Kidney (tissue), 14 donors: Measurements from ENCODE around the gene TTC7B. TPM values are rescaled to one million over a fixed set of nuclear protein-coding genes. Genes with fewer than 3 reads are reported as not detected.
"Not testable (repeated sequence)": the region's sequence is repeated elsewhere in the genome, so short reads cannot be mapped to it uniquely, and the experiment has no call there.

ENCODE experiments used
- DNase-seq, 5 donors: peaks; one replicate each; pipeline ENCODE4 v3.0.0-alpha.2; 2013 to 2020
- FAIRE-seq: peaks from 2 replicates; lab custom pipeline; 2012; peaks lifted over from hg19 to GRCh38; lab: Jason Lieb, UNC
- H3K27ac ChIP-seq, 2 donors: one replicate each; pipeline ENCODE4 v1.7.0; 2013; ENCODE audit warnings: low read depth in 2 of 2, low read length in 2 of 2, inconsistent platforms in 1 of 2
- H3K27me3 ChIP-seq: one replicate; pipeline ENCODE4 v1.7.1; 2013; ENCODE audit warnings: low read length, inconsistent platforms; ENCODE audit not compliant: control insufficient read depth, insufficient read depth
- H3K36me3 ChIP-seq, 3 donors: one replicate each; pipeline versions ENCODE4 v1.7.0 to v1.7.1; 2013; ENCODE audit warnings: low read length in 3 of 3, control low read depth in 1 of 3, inconsistent platforms in 1 of 3; ENCODE audit not compliant: insufficient read depth in 3 of 3, control insufficient read depth in 2 of 3
- H3K4me1 ChIP-seq, 3 donors: one replicate each; pipeline versions ENCODE4 v1.7.0 to v1.7.1; 2013; ENCODE audit warnings: low read length in 3 of 3, inconsistent platforms in 1 of 3, low read depth in 1 of 3; ENCODE audit not compliant: control insufficient read depth in 2 of 3, insufficient read depth in 2 of 3
- H3K4me3 ChIP-seq, 3 donors: one replicate each; pipeline versions ENCODE4 v1.7.0 to v1.8.1; 2013; ENCODE audit warnings: low read length in 3 of 3, control low read depth in 1 of 3, inconsistent platforms in 1 of 3
- H3K9ac ChIP-seq, 3 donors: one replicate each; pipeline versions ENCODE4 v1.7.0 to v1.7.1; 2013; ENCODE audit warnings: low read length in 3 of 3, control low read depth in 1 of 3, inconsistent platforms in 1 of 3
- H3K9me3 ChIP-seq, 3 donors: one replicate each; pipeline versions ENCODE4 v1.7.0 to v1.7.1; 2013; ENCODE audit warnings: low read length in 3 of 3, control low read depth in 1 of 3, inconsistent platforms in 1 of 3; ENCODE audit not compliant: control insufficient read depth in 2 of 3, insufficient read depth in 1 of 3
- CTCF ChIP-seq: IDR thresholded peaks from 3 replicates; pipeline ENCODE4 v1.5.1; 2012; ENCODE audit warnings: mild to moderate bottlenecking, moderate library complexity, borderline replicate concordance; ENCODE audit not compliant: insufficient read depth; ENCODE audit errors: extremely low read depth
- intact Hi-C: fragments of 100-400 bp; cut with DNase I; formaldehyde crosslinking; loops from one replicate; pipeline ENCODE4 v1.11.1; 2022
- polyA plus RNA-seq: library from polyadenylated mRNA; stranded (reverse); fragments of 350-450 nt; fragmentation: Illumina TruSeq; extraction: RNeasy Lipid Tissue Mini Kit (QIAGEN cat#74804); gene quantifications from one replicate; pipeline ENCODE4 v1.2.3, GENCODE V29; 2014; ENCODE audit warnings: low read depth, low replicate concordance; ENCODE audit not compliant: insufficient read depth
- total RNA-seq: library from RNA; stranded (reverse); fragmentation: NEBNext Ultra II Directional; extraction: Animal tissue kit (Norgen Biotek cat#: 25700); gene quantifications from one replicate; pipeline ENCODE4 v1.2.1, GENCODE V29; 2021
- donor health status: control.
- donor health status: control.
- donor health status: control.
- donor health status: control.
- donor health status: control.
- donor health status: DM: yes; HTN: yes; CAD: no.
- donor health status: Normal renal cell carcinoma (clear cell type).

TTC7B gene
- total and polyA plus RNA-seq, 2 donors from 2014 or later, result 23.4 to 48.3 TPM

GRCh38 chr14:90829677-90830076 is 13.4 kb upstream of the TTC7B start:
- no peak overlapping the region for H3K27ac ChIP-seq
- no peak for TF ChIP-seq CTCF
- FAIRE-seq, result no peak

GRCh38 chr14:90828642-90829487 is 12.6 kb upstream of the TTC7B start:
- Histone ChIP-seq H3K36me3 (no peaks in the 10 kb centered on the region), H3K27me3 (no peaks in the 10 kb centered on the region), H3K4me1 (peaks cover 0 to 8% (median 6%) of the 10 kb centered on the region in 3 donors), H3K4me3 (peak overlapping the region in 2 of 3 donors; percentile 71 to 82), H3K9me3 (peaks cover 0 to 4% (median 0%) of the 10 kb centered on the region in 3 donors), H3K27ac (peak overlapping the region; percentile 76 to 78), H3K9ac (peak overlapping the region in 2 of 3 donors; percentile 74 to 91)
- FAIRE-seq (no peak), DNase-seq (peak in 1 of 5 donors; percentile 43)
- intact Hi-C loops, result no loop called here
- TF ChIP-seq CTCF, result no peak

More at GRCh38 chr14:90829677-90830076, 13.4 kb upstream of the TTC7B start:
- DNase-seq, result peak in 1 of 5 donors; percentile 56
- Histone ChIP-seq H3K9me3 (no peaks in the 10 kb centered on the region), H3K27me3 (no peaks in the 10 kb centered on the region), H3K36me3 (no peaks in the 10 kb centered on the region), H3K9ac (no peak overlapping the region), H3K4me1 (peaks cover 0 to 8% (median 6%) of the 10 kb centered on the region in 3 donors), H3K4me3 (no peak overlapping the region)
- intact Hi-C loops, result no loop called here

- DNase-seq (peak; percentile 94 to 97 (median 95)), FAIRE-seq (no peak)
- peaks cover 0 to 9% (median 0%) of the 10 kb centered on the region in 3 donors for H3K9me3 ChIP-seq
- TF ChIP-seq CTCF, result no peak
- H3K36me3 ChIP-seq, result no peaks in the 10 kb centered on the region
- H3K27ac ChIP-seq, result peak overlapping the region; percentile 76 to 78
- intact Hi-C loops, result no loop called here
- peak overlapping the region; percentile 62 to 91 (median 74) for H3K9ac ChIP-seq
- H3K4me3 ChIP-seq, result peak overlapping the region; percentile 59 to 82 (median 71)
- H3K27me3 ChIP-seq, result no peaks in the 10 kb centered on the region
- H3K4me1 ChIP-seq, result peaks cover 0 to 8% (median 6%) of the 10 kb centered on the region in 3 donors
These were observed 11.8 kb upstream of the TTC7B start for GRCh38 chr14:90827919-90828610.

GRCh38 chr14:90823542-90823941 is 7.3 kb upstream of the TTC7B start:
- peaks cover 0 to 12% (median 0%) of the 10 kb centered on the region in 3 donors for H3K9me3 ChIP-seq
- H3K4me1 ChIP-seq, FAIRE-seq, H3K36me3 ChIP-seq, intact Hi-C loops, H3K9ac ChIP-seq, H3K27me3 ChIP-seq, DNase-seq, H3K27ac ChIP-seq, H3K4me3 ChIP-seq: not testable (repeated sequence)
